GM21723 (cell line): ENCODE measurements around the gene HIPK4.

Source experiments
- ATAC-seq: cut with Tn5 transposase; IDR thresholded peaks from one replicate; pipeline ENCODE4 v1.9.1; 2021; ENCODE audit warnings: mild to moderate bottlenecking, moderate library complexity; ENCODE audit not compliant: unreplicated experiment

HIPK4 gene

DNA sequence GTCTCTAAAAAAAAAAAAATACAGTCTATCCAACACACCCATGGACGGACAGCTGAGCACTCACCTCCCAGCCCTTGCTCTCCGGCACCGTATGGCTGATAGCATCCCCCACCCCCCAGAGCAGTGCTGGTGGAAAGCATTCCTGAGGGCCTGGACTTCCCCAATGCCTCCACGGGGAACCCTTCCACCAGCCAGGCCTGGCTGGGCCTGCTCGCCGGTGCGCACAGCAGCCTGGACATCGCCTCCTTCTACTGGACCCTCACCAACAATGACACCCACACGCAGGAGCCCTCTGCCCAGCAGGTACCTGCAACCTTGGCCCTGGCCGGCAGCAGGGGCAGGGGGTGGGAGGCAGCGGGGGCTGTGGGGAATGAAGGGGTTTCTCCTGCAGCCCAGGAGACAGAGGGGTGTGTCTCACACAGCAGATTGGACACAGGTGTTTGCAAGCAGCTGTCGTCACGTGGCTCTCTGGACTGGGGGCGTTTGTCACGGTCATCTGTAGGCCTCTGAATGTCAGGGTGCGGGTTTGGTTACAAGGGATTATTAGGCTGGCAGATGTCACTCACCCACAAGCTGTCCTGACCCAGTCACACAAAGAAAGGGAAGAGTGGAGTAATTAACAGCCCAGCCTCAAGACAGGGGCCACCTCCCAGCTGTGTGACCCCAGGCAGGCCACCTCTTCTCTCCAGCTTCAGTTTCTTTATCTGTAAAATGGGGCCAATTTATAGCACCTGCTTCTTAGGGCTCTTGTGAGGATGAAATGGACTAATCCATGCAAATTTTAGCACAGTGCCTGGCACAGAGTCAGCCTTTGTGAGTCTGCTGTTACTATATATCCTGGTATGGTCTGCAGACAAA, 22.2 kb downstream of the HIPK4 start:
- ATAC-seq: no peak

DNA sequence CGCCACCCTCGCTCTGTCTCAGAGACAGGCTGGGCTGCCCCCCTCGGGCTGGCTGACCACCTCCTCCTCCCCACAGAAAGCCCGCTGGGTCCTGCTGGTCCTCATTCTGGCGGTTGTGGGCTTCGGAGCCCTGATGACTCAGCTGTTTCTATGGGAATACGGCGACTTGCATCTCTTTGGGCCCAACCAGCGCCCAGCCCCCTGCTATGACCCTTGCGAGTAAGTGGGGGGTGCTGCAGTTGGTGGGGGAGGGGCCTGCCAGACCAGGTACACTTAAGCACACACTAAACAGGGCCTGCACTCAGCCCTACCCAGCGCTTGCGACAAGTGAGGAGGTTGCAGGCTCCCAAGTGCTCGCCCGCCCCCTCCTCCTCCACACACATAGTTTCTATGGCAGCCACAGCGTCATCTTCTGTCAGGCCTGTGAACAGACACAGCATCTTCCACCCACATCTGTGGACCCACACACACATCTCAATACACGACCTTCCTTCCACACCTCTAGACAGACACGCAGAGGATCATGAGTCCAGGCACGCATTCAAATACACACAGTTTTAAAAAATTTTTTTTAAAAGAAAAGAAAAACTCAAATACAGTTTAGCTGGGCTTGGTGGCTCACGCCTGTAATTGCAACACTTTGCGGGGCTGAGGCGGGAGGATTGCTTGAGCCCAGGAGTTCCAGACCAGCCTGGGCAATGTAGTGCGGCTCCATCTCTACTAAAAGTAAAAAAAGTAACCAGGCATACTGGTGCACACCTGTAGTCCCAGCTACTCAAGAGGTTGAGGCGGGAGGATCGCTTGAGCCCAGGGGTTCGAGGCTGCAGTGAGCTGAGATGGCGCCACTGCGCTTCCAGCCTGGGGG, 23.1 kb downstream of the HIPK4 start:
- ATAC-seq: no peak

DNA sequence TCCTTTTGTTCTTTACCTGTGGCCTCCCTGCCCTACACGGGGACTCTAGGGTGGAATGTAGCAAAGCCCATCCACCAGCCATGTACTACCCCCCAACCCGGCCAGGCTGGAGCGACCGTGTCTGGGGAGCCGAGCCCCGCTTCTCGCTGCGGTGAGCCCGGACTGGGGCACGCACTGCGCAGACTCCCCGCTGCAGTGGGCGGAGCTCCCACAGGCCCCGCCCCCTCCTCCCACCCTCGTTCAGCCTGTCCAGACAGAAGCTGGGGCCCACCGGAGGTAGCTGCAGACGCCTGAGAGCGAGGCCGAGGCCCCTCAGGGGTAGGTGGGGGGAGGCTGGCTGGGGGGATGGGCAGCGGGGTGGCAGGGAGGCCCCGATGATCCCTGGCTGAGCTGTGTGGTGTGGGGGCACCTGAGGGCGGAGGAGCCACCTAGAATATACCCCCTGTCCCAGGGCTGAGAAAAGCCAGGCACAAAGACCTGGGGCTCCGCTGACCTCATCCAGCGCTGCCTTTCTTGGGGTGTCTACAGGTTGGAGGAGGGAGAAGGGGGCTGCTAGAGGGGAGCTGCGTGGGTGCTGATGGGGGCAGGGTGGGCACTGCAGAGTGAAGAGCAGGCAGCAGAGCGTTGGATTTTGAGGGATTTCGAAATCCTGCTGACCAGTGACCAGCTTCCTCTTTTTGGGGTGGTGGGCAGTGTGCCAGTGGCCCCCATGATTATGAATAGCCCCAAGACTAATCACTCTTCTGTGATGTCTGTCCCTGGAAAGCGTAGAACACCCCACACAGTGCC, 24.2 kb downstream of the HIPK4 start:
- ATAC-seq: no peak

DNA sequence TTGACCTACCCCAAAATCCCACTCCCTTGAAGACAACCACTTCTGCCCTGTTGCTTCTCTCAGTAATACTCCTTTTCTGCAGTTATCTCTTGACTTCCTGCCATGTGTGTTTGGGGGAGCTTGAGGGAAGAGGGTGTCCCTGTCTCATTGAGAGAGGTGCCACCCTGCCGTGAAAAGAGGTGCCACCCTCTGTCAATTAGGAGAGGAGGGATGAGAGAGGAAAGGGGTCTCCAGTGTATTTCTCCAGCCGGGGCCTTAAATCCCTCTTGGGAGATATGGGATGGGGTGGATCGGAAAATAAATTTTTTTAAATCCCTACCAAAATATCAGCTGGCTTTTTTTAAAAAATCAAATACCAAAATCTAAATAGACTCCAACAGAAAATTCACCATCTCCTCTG, 25.0 kb downstream of the HIPK4 start:
- ATAC-seq: no peak

DNA sequence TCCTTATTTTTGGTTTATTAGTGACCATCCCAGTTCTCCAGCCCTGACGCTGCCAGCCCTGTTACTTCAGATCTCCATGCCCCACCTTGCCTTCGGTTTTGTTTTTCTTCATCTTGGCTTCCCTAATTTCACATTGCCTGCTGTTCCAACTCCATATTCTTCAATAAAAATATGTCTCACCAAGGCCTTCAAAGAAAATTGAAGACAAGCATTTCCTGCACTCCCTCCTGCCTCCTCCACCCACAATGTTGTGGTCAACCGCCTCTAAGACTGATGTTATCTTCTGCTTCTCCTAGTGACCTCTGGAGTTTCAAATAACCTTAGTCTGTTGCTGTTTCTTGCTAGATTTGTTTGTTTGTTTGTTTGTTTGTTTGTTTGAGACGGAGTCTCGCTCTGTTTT, 26.9 kb downstream of the HIPK4 start:
- no peak for ATAC-seq

DNA sequence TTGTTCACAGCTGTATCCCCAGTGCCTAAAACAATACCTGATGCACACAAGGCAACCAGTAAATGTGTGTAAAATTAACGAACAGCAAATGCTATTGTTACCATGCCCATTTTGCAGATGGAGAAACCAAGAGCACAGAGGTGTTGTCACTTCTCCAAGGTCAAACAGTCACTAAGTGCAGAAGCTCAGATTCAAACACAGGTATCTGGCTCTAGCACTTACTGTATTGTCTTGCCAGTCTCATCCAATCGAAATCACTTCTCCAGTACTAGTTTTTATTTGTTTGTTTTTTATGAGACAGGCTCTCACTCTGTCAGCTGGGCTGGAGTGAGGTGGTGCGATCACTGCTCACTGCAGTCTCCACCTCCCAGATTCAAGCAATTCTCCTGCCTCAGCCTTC, 27.8 kb downstream of the HIPK4 start:
- no peak for ATAC-seq

DNA sequence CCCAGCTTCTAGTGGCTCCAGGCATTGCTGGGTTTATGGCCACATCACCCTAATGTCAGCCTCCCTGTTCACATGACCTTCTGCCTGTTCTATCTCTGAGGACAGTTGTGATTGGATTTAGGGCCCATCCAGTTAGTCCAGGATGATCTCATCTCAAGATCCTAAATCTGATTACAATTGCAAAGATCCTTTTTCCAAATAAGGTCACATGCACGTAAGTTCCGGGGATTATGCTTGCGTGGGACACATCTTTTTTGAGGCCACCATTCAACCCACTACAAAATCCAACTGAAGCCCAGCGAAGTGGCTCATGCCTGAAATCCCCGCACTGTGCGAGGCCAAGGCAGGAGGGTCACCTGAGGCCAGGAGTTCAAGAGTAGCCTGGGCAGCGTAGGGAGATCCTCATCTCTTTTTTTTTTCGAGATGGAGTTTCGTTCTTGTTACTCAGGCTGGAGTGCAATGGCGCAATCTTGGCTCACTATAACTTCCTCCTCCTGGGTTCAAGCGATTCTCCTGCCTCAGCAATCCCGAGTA, 29.2 kb downstream of the HIPK4 start:
- ATAC-seq: no peak

DNA sequence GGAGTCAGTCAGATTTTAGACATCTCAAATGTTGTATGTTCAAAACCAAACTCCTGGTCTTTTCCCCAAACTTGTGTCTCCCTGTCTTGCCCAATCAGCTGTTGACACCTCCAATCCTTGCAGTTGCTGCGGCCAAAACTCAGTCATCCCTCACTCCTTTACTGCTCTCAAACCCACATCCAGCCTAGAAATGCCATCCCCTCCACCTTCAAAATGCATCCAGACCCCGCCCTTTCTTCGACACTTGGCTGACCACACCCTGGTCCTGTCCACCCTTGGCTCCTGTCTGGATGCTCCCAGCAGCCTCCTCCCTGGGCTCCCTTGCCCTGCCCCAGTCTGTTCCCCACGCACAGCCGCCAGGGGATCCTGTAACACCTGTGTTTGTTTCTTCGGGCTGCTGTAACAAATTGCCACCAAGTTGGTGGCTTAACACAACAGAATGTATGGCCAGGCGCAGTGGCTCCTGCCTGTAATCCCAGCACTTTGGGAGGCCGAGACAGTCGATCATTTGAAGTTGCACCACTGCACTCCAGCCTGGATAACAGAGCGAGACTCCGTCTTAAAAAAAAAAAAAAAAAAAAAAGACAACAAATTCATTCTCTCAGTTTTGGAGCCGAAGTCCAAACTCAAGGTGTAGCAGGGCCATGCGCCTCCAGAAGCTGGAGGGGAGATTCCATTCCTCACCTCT, 29.8 kb downstream of the HIPK4 start:
- ATAC-seq: no peak

DNA sequence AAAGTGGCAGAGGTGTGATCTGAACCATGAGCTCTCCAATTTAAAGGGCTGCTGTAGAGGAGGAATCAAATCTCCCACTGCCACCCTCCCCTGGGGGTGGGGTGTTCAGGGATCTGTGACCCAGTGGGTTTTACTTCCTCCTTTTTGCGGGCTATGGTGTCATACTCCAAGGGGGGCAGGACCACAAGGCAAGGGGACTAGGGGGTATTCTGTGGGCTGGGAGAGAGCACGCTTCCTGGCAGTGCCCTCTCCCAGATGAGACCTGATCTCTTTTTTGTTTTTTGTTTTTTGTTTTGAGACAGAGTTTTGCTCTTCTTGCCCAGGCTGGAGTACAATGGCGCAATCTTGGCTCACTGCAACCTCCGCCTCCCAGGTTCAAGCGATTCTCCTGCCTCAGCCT, 31.2 kb downstream of the HIPK4 start:
- ATAC-seq: no peak

DNA sequence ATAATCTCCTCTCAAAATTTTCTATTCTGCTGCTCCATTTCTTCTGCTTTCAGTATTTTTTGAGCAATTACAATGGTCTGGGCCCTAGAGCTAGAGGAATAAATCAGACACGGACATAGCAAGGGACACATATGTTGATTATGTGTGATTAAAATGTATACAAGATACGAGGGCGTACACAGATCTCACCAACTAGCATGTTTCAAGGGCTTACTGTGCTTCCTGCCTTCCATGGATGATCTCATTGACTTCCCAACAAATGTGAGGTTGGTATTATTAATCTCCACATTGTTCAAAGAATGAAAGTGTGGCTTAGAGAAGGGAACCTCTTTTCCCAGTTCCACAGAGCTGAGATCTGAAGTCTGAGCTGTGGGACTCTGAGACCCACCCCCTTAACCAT, 32.3 kb downstream of the HIPK4 start:
- ATAC-seq: no peak

DNA sequence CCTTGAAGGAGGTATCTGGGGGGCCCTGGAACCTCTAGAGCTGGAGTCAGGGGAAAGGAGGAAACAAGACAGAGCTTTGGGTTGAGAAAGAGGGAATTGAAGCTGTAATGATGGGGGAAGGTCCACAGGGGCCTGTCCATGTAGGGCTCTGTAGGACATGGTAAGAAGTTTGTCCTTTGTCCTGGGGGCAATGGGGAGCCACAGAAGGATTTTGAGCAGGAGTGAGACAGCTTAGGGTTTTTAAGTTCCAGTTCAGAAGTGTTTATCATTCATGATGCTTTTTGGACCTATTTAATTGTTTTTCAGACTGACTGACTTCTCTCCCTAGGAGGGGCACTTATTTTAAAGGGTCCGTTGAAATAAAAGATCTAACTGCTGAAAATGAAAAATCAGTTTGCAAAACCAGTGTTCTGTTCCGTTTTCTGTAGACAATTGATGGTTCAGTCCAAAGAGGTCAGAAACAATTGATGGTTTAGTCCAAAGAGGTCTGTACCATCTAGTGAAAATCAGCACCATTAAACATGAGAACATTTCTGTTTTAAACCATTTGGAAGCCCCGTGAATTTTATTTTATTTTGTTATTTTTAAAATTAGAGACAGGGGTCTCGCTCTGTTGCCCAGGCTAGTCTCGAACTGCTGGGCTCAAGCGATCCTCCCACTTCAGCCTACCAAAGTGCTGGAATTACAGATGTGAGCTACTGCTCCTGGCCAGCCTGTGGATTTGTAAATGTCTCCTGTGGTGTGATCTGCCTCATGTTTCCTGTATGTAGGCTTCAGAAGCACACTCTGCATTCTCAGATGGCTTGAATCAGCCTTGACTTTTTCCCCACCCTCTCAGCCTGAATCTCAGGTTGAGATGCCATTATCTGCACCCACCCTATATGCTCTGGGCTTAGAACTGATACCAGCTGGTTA, 33.0 kb downstream of the HIPK4 start:
- no peak for ATAC-seq

DNA sequence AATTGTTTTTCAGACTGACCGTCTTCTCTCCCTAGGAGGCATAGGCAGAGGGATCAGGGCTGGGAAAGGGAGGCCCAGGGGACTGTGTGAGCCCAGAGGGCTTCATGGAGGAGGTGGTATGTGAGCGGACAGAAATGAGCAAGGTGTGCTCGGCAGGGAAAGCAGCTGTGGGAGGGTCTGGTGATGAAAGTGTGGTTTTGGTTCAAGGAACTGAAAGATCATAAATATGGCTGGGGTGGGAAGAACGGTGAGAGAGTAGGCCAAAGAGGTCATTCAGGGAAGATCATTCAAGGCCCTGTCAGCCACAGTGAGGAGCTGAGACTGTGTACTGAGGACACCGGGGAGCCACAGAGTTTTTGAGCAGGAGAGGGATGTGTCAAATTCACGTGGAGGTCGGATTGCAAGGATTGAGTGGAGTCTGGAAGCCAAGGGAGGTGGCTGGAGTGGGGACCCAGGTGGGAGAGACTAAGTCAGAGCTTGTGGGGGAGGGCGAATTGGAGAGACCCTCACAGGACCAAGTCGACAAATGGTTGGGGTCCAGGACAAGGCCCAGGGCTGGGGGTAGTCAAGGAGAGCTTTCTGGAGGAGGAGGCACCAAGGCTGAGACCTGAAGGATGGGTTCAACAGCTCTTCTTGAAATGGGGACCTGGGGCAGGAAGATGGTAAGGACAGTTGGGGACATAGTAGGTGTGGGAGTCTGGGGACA, 33.9 kb downstream of the HIPK4 start:
- ATAC-seq: no peak

DNA sequence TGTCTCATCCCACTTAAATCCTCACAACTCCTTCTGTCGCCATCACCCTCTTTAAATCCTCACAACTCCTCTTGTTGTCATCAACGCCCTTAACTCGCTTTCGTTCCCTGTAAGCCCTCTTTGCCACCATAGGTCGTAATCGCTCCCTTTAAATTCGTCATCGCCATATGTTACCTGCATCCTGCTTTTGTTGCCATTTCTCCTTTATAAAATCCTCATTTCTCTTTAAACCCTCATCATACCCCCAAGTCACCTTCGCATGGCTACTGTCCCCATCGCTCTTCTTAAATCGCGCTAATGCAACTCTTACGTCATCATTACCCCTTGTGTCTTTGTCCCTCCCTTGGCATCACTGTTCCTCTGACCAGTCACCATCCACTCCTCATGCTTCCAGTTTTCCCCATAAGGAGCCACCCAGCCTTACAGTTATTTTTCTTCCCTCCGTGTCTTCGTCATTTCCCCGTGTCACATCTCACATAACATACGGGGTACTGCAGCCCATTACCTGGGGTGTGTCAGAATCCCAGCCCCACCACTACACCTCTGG, 40.9 kb downstream of the HIPK4 start:
- peak; percentile 7 for ATAC-seq

DNA sequence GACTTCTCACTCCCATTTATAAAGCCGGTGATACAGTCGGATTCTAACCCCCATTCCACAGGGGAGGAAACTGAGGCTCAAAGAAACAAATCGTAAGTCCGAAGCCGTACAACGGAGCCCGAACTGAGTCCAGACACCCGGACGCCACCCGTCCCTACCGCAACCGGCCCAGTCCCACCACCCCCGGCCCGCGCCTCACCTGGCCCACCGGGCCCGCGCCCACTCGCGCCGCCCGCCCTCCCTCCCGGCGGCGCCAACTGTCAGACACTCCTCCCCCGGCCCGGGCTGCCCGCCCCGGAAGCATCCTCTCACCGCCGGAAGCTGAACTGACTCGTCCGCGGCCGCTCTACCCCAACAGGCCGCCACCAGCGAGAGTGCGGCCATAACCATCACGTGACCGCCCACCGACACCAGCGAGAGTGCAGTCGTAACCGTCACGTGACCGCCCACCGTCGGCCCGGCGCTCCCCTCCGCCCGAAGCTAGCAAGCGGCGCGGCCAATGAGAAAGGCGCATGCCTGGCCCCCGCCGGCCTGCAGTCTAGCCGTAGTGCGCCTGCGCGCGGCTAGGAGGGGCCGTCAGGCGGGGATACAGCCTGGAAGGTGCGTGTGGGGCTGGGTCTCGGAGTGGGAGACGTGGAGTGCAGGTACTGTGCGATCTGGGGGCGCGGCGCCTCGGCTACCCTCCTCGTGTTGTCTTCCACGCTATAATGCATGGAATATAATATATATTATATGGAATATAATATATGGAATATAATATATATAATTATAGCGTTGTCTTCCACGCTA, 41.7 kb downstream of the HIPK4 start, which contains the start of the genes C19orf47 and PLD3:
C19orf47 (minus strand) TSS at position 273 of the 789 bp plus-strand sequence. CDS start 6,540 bp downstream, outside the sequence.
PLD3 (plus strand) TSS at position 571 of the 789 bp plus-strand sequence. CDS start 17,789 bp downstream, outside the sequence.
- ATAC-seq: peak; percentile 93

DNA sequence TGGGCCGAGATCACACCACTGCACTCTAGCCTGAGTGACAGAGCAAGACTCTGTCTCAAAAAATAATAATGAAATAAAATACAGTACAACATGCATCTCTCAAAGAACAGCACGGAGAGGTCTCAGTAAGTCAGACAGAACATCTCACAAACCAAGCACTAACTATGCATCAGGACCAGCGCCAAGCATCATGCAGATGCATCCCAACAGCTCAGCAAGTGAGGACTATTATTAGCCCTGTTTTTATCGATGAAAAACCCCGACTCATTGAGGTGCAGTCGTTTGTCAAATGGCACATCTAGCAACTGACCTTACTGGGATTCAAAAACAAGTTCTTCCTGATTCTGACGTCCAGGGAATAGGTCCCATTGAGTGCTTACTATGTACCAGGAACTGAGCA, 45.6 kb downstream of the HIPK4 start:
- no peak for ATAC-seq

DNA sequence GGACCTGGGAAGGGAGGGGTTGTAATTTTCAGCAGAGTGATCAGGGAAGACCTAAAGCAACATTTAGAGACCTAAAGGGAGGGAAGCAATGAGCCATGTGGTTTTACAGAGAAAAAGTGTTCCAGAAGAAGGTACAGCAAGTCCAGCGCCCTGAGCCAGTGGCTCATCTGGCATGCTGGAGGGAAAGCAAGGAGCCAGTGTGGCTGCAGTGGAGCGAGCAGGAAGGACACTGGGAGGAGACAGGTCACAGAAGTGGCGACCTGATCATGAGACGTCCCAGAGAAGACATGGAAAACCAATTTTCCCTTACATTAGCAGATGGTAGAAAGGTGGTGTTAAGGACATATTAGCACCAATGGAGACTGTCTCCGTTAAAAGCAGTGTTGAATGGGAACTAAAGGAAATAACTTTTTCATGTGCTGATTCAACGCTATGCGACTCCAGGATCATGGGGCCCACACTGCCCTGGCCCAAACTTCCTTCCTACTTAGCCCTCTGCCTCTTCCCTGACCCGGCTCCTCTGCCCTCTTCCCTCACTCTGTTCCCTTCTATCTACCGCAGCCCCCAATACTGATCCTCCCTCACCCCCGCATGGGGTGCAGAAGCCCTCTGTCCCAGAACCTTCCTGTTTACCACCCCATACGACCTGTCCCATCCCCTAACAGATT, 47.2 kb downstream of the HIPK4 start:
- ATAC-seq: no peak
